PC-9 (cell line): ENCODE results near the gene MRPS27.

Experiments
- CTCF ChIP-seq: fragments of 200-600 bp; sonication (generic); conservative IDR thresholded peaks from 2 replicates; pipeline ENCODE4 v1.6.1; 2017; ENCODE audit warnings: mixed run types, antibody characterized with exemption, mild to moderate bottlenecking, moderate library complexity
- EZH2 ChIP-seq: fragments of 200-600 bp; sonication (generic); IDR thresholded peaks from 2 replicates; pipeline ENCODE4 v1.8.0; 2017; ENCODE audit warnings: antibody characterized with exemption, low read depth

- TF ChIP-seq EZH2 (no peak), CTCF (no peak)
Measured at GRCh38 chr5:72245546-72245945, 74.5 kb downstream of the MRPS27 start.
